ENCODE data around the gene STAC3. TPM values are rescaled to one million over a fixed set of nuclear protein-coding genes. Genes with fewer than 3 reads are reported as not detected.

STAC3 gene
- total and polyA plus RNA-seq, 2 of the 13 experiments (the other 11 are each of a cell fraction or from before 2014, with no cell fraction given): 0.18 to 0.22 TPM

DNA sequence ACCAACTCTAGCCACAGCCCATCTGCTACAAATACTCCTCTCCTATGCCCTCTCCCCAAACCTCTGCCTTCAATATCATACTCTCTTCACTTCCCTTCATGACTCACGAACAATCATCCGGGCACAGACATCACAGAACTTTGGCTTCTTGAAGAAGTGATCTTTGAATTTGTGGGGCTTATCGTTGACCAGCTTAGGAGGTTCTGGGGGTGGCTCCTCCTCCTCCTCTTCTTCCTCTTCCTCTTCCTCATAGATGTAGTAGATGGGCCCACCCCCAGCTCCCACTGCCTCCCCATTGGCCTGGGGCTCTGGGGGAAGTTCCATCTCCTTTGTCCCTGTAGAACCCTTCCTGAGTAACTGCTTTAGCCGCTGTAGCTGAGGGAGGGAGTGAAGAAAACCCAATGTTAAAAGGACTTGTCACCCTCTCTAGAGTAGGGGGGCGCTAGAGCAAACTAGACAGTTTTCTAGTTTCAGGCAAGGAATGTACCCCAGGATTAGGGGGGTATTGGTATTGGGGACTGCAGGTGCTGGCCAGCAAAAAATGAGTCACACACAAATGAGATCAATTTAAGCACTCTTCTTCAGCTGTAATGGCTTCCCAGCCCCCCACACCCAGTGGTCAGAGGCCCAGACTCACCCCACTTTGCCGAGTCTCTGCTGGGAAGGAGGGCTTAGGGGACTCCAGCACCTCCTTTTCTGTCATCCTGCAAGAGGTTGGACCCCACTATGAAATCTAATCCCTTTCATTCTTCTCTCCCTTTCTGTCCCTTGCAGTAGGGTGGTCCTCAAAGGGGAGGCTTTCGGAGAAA is 1.8 kb downstream of the STAC3 start (continued):
- TF ChIP-seq, protein P1, sequence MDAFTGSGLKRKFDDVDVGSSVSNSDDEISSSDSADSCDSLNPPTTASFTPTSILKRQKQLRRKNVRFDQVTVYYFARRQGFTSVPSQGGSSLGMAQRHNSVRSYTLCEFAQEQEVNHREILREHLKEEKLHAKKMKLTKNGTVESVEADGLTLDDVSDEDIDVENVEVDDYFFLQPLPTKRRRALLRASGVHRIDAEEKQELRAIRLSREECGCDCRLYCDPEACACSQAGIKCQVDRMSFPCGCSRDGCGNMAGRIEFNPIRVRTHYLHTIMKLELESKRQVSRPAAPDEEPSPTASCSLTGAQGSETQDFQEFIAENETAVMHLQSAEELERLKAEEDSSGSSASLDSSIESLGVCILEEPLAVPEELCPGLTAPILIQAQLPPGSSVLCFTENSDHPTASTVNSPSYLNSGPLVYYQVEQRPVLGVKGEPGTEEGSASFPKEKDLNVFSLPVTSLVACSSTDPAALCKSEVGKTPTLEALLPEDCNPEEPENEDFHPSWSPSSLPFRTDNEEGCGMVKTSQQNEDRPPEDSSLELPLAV (CRISPR knock-in tag; conservative IDR thresholded peaks at IDR 0.05; ENCODE audit: low read depth): no peak
- TF ChIP-seq GATAD2A (CRISPR knock-in tag; IDR thresholded peaks at IDR 0.05): no peak
- TF ChIP-seq, protein P2, sequence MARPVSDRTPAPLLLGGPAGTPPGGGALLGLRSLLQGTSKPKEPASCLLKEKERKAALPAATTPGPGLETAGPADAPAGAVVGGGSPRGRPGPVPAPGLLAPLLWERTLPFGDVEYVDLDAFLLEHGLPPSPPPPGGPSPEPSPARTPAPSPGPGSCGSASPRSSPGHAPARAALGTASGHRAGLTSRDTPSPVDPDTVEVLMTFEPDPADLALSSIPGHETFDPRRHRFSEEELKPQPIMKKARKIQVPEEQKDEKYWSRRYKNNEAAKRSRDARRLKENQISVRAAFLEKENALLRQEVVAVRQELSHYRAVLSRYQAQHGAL (CRISPR knock-in tag; IDR thresholded peaks at IDR 0.05; ENCODE audit: not compliant biosample characterization): no peak
- TF ChIP-seq ZBTB1 (CRISPR knock-in tag; IDR thresholded peaks at IDR 0.05; ENCODE audit: borderline replicate concordance): no peak
- TF ChIP-seq ZNF557 (CRISPR knock-in tag; IDR thresholded peaks at IDR 0.05): no peak
- TF ChIP-seq ADNP (CRISPR knock-in tag; IDR thresholded peaks at IDR 0.05): no peak
- no peak for TF ChIP-seq ZNF234 (CRISPR knock-in tag; conservative IDR thresholded peaks at IDR 0.05)
- TF ChIP-seq MED1 (CRISPR knock-in tag; IDR thresholded peaks at IDR 0.05): no peak
- TF ChIP-seq EZH2 (conservative IDR thresholded peaks at IDR 0.05; ENCODE audit: low read depth, low read length): no peak
- no peak for TF ChIP-seq ISX (CRISPR knock-in tag; conservative IDR thresholded peaks at IDR 0.05)
- no peak for TF ChIP-seq CREB3 (CRISPR knock-in tag; IDR thresholded peaks at IDR 0.05)
